Neural cell (in vitro differentiated cells): ENCODE results near the gene KLHL15.

Experiments
- CTCF ChIP-seq: fragments of 450-650 bp; IDR thresholded peaks from 2 replicates; pipeline ENCODE4 v1.5.1; 2014; ENCODE audit warnings: antibody characterized with exemption, mild to moderate bottlenecking, moderate library complexity; ENCODE audit not compliant: poor library complexity, severe bottlenecking
- EP300 ChIP-seq: fragments of 450-650 bp; conservative IDR thresholded peaks from 2 replicates; pipeline ENCODE4 v1.6.1; 2014; ENCODE audit warnings: antibody characterized with exemption, mild to moderate bottlenecking, moderate library complexity; ENCODE audit not compliant: poor library complexity, severe bottlenecking
- EZH2 ChIP-seq: fragments of 200-600, 300-800 bp; shearing (Covaris generic), sonication (generic); IDR thresholded peaks from 2 replicates; pipeline ENCODE4 v1.6.1; 2014; ENCODE audit warnings: antibody characterized with exemption, low read length, borderline replicate concordance, mild to moderate bottlenecking; ENCODE audit not compliant: insufficient read depth, poor library complexity, severe bottlenecking
- MXI1 ChIP-seq: fragments of 450-650 bp; conservative IDR thresholded peaks from 2 replicates; pipeline ENCODE4 v1.6.1; 2014; ENCODE audit warnings: antibody characterized with exemption, mild to moderate bottlenecking; ENCODE audit not compliant: poor library complexity, severe bottlenecking
- POLR2AphosphoS5 ChIP-seq: IDR thresholded peaks from 2 replicates; pipeline ENCODE4 v1.6.1; 2012
- RAD21 ChIP-seq: fragments of 450-650 bp; conservative IDR thresholded peaks from 2 replicates; pipeline ENCODE4 v1.6.1; 2014; ENCODE audit warnings: antibody characterized with exemption, mild to moderate bottlenecking, moderate library complexity
- REST ChIP-seq: IDR thresholded peaks from 2 replicates; pipeline ENCODE4 v1.6.1; 2012; ENCODE audit warnings: borderline replicate concordance
- SMC3 ChIP-seq: fragments of 450-650 bp; conservative IDR thresholded peaks from 2 replicates; pipeline ENCODE4 v1.6.1; 2014; ENCODE audit warnings: antibody characterized with exemption, mild to moderate bottlenecking, moderate library complexity; ENCODE audit not compliant: poor library complexity

GRCh38 chrX:23952984-23953907 lies 73.7 kb downstream of the KLHL15 start:
- TF ChIP-seq CTCF (no peak), RAD21 (no peak), POLR2AphosphoS5 (no peak), MXI1 (no peak), REST (no peak), EZH2 (no peak), SMC3 (no peak), EP300 (no peak)
